ENCODE results near the gene ABCC8. TPM values are rescaled to one million over a fixed set of nuclear protein-coding genes. Genes with fewer than 3 reads are reported as not detected.

ABCC8 gene
- polyA plus RNA-seq, 2 of the 4 experiments (the other 2 are of a cell fraction): 1.1 to 2.0 TPM

DNA sequence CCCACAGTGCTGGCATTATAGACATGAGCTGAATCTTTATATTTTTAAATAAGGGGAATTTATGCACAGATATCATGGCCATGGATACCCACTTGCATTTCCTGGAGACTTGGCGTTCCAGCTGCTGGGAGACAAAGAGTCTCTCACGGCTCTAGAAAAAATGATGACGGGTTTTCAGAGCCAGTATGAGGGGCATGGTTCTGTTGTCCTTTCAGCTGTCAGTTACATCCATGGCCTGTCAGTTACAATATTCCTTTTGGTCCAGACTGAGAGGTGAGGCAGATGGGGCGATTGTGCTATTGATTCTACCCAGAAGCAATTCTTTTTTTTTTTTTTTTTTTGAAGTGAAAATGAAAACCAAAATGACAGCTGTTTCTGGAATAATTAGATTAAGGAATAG lies 37.8 kb upstream of the ABCC8 start:
- DNase-seq (ENCODE audit: low read depth in 1 of 2, low spot score in 1 of 2) (no peak), FAIRE-seq (no peak), ATAC-seq (no peak)
- ChIA-PET CTCF (interaction anchor here (0.9 to 45.8 kb wide), 4 partner anchors 10 to 130 kb away, joined by 3 to 1119 read pairs (median 168); partner anchors contain the start of gene KCNJ11), POLR2A (no interaction called here)
- Histone ChIP-seq H3K4me1 (no peaks in the 10 kb centered on the region), H3K4me3 (no peak overlapping the region), H3K9me3 (no peaks in the 10 kb centered on the region), H3K27ac (no peak overlapping the region), H3K4me2 (no peak overlapping the region)
- WGBS (ENCODE audit: missing lambda C conversion rate): 75% methylated on average over 4 of the region's 4 CpGs
- TF ChIP-seq EHMT2 (IDR thresholded peaks at IDR 0.05; ENCODE audit: low read depth) (no peak), HOXA7 (CRISPR knock-in tag; IDR thresholded peaks at IDR 0.05) (no peak), RAD21 (conservative IDR thresholded peaks at IDR 0.05 in 1 of 2, IDR thresholded peaks at IDR 0.05 in 1 of 2) (no peak), POLR2AphosphoS2 (conservative IDR thresholded peaks at IDR 0.05; ENCODE audit: low read length) (no peak), RFX5 (IDR thresholded peaks at IDR 0.05) (no peak), CHD4 (IDR thresholded peaks at IDR 0.05; ENCODE audit: borderline replicate concordance) (no peak), TP53 (CRISPR knock-in tag; IDR thresholded peaks at IDR 0.05) (no peak), BCL3 (IDR thresholded peaks at IDR 0.05) (no peak), ZNF302 (CRISPR knock-in tag; IDR thresholded peaks at IDR 0.05) (no peak), CBX2 (IDR thresholded peaks at IDR 0.05; ENCODE audit: borderline replicate concordance, low read depth) (no peak), TFCP2L1 (CRISPR knock-in tag; IDR thresholded peaks at IDR 0.05) (no peak), ZC3H11A (IDR thresholded peaks at IDR 0.05) (no peak), EHF (CRISPR knock-in tag; IDR thresholded peaks at IDR 0.05) (no peak), NR3C1 (IDR thresholded peaks at IDR 0.05) (no peak), FOSB (CRISPR knock-in tag; IDR thresholded peaks at IDR 0.05) (no peak)
- TF ChIP-seq, protein P1, sequence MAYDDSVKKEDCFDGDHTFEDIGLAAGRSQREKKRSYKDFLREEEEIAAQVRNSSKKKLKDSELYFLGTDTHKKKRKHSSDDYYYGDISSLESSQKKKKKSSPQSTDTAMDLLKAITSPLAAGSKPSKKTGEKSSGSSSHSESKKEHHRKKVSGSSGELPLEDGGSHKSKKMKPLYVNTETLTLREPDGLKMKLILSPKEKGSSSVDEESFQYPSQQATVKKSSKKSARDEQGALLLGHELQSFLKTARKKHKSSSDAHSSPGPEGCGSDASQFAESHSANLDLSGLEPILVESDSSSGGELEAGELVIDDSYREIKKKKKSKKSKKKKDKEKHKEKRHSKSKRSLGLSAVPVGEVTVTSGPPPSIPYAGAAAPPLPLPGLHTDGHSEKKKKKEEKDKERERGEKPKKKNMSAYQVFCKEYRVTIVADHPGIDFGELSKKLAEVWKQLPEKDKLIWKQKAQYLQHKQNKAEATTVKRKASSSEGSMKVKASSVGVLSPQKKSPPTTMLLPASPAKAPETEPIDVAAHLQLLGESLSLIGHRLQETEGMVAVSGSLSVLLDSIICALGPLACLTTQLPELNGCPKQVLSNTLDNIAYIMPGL (CRISPR knock-in tag; IDR thresholded peaks at IDR 0.05; ENCODE audit: borderline replicate concordance): no peak

DNA sequence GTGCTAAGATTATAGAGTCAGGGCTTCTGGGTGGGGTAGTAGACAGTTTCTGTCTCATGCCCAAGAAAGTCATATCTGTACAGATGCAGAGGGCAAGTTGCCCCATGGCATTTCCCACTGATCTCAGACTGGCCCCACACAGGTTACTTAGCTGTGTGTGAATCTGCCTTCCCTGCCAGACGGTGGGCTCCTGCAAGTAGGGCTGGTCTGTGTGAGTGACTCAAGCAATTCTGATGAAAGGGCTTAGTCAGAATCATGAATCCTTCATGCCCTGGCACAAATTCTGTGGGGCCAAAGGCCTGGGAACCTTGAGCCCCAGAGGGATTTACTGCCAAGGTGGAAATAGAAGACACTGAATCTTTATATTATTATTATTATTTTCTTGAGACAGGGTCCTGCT lies 37.2 kb upstream of the ABCC8 start:
- TF ChIP-seq, protein P2, sequence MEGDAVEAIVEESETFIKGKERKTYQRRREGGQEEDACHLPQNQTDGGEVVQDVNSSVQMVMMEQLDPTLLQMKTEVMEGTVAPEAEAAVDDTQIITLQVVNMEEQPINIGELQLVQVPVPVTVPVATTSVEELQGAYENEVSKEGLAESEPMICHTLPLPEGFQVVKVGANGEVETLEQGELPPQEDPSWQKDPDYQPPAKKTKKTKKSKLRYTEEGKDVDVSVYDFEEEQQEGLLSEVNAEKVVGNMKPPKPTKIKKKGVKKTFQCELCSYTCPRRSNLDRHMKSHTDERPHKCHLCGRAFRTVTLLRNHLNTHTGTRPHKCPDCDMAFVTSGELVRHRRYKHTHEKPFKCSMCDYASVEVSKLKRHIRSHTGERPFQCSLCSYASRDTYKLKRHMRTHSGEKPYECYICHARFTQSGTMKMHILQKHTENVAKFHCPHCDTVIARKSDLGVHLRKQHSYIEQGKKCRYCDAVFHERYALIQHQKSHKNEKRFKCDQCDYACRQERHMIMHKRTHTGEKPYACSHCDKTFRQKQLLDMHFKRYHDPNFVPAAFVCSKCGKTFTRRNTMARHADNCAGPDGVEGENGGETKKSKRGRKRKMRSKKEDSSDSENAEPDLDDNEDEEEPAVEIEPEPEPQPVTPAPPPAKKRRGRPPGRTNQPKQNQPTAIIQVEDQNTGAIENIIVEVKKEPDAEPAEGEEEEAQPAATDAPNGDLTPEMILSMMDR (IDR thresholded peaks at IDR 0.05): no peak
- no peak for TF ChIP-seq HOXB13 (CRISPR knock-in tag; IDR thresholded peaks at IDR 0.05; ENCODE audit: low read depth)
- no peak for TF ChIP-seq RNF2 (IDR thresholded peaks at IDR 0.05; ENCODE audit: borderline replicate concordance, low read depth)
- no peak for TF ChIP-seq TFCP2L1 (CRISPR knock-in tag; IDR thresholded peaks at IDR 0.05)
- no peak for TF ChIP-seq CHD2 (IDR thresholded peaks at IDR 0.05; ENCODE audit: low read length, partially characterized antibody)
- ChIA-PET CTCF (interaction anchor here (0.9 to 45.8 kb wide), 4 partner anchors 9 to 129 kb away, joined by 3 to 1119 read pairs (median 168); partner anchors contain the start of gene KCNJ11), POLR2A (interaction anchor here (1.3 kb wide), 1 partner anchor 161 kb away, joined by 3 read pairs; no protein-coding TSS in a partner anchor)
- 38% methylated on average over 1 of the region's 1 CpG for WGBS (ENCODE audit: missing lambda C conversion rate)
- peak; percentile 32 to 43; a peak in 3 of 6 replicates for ATAC-seq
- no peak for DNase-seq (ENCODE audit: low read depth in 1 of 2, low spot score in 1 of 2)
- no peak overlapping the region for H3K4me2 ChIP-seq
- H3K4me3 ChIP-seq: no peak overlapping the region
- H3K4me1 ChIP-seq: peaks cover 3% of the 10 kb centered on the region; the same call in 2 of the 3 replicates
- FAIRE-seq: no peak
- H3K27ac ChIP-seq: no peak overlapping the region
- H3K9me3 ChIP-seq: no peaks in the 10 kb centered on the region

Data from A549 (cell line).